Amniotic epithelial cell (primary cell): Measurements from ENCODE around the gene WDR64.
A peak's percentile ranks its signal among the peaks of the same experiment; 100 is the strongest.
"Not testable (repeated sequence)": the region's sequence is repeated elsewhere in the genome, so short reads cannot be mapped to it uniquely, and the experiment has no call there.

Source experiments
- DNase-seq: peaks from one replicate; pipeline ENCODE4 v3.0.0-alpha.2; 2010; ENCODE audit warnings: low read depth

WDR64 gene

GRCh38 chr1:241658081-241658793 lies 6.2 kb downstream of the WDR64 start:
- DNase-seq, result peak; percentile 7

- not testable (repeated sequence) for DNase-seq
Observed at GRCh38 chr1:241659016-241659415, 6.9 kb downstream of the WDR64 start.

GRCh38 chr1:241660424-241660972 lies 8.4 kb downstream of the WDR64 start:
- DNase-seq, result no peak

- DNase-seq, result no peak
Observed at GRCh38 chr1:241666419-241666818, 14.3 kb downstream of the WDR64 start.

DNA sequence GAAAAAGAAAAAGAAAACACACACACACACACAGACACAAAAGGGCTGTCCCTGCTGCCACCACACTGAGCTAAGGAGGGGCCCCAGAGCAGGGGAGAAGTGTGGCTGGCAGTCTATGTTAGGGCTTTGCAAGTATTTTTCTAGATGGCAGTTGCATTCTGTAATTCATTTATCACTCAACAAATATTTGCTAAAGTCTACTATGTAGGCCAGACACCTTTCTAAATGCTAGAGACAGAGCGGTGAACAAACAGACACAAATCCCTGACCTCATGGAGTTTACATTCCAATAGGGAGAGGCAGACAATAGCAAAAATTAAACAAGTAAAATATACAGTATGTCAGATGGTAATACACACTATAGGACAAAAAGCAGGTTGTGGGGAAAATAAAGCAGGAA lies 20.2 kb downstream of the WDR64 start:
- no peak for DNase-seq

GRCh38 chr1:241674805-241675384 lies 22.8 kb downstream of the WDR64 start:
- no peak for DNase-seq

- DNase-seq, result no peak
Observed at GRCh38 chr1:241675983-241676382, 23.9 kb downstream of the WDR64 start.

DNA sequence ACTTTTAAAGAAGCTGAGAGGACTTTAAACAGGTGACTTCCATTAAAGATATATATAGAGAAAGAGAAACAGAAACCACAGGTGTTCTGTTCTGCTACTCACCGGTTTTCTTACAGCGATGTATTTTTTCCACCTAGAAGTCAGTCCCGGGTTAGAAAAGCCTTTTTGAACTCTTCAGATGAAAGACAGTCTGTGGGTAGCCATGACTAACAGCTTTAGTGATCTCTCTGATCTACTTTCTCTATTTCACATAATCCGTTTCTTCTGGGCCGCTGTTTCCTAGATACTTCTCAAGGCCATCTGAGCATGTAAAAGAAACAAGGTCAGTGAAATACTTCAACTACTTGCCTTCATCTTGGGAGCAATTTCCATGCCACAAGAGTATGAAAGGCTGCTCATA lies 25.1 kb downstream of the WDR64 start:
- DNase-seq, result peak; percentile 8

DNA sequence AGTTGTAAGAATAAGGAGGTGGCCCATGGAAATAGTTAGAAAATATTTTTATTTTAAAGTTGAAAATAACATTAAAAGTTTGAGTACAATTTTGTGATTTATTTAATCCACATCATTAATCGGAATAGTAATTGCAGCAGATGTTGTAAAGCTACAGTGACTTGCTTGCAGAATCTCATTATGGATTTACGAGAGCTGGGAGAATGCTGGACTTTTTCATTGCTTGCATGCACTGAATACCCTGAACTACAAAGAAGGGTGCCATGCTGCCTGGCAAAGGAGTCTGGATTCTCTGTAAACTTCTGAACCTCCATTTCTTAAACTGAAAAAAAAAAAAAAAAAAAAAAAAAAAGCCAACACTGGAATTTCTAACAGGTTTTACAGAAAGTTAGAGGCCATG lies 26.5 kb downstream of the WDR64 start:
- DNase-seq, result no peak

- DNase-seq, result no peak
Observed at GRCh38 chr1:241679404-241679803, 27.3 kb downstream of the WDR64 start.

DNA sequence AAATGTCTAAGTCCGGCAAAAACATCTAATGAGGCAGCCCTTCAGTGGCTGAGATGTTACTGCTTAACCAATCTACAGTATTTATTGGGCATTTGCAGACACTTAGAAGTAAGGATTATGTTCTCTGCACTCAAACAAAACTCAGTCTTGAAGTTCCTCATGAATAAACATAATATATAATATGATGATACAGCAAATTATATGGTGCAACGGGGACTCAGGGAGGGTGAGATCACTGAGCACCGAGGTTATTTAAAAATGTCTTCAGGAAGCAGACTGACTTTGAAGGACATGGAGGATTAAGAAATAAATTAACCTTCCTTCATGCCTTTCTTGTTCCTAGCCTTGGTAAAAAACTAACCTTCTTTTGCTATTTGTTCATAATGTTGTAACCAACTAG lies 27.9 kb downstream of the WDR64 start:
- DNase-seq, result no peak

- DNase-seq, result not testable (repeated sequence)
Observed at GRCh38 chr1:241681861-241682448, 29.9 kb downstream of the WDR64 start.

GRCh38 chr1:241682921-241683320 lies 30.8 kb downstream of the WDR64 start:
- DNase-seq, result no peak

DNA sequence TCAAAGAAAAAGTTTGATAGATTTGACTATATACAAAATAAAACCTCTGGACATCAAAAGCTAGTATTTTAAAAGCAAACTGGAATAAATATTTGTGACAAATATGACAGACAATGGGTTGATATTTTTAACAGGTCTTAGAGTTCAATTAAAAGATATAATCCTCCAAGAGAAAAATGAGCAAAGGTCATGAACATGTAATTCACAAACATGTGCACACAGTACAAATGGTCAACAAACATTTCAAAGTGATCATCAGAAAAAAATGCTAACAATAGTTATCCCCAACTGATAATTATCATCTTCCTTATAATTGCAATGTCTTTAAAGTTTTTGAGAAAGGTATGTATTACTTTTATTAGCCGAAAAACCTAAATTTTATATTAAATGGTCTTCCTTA lies 32.0 kb downstream of the WDR64 start:
- DNase-seq, result no peak

- DNase-seq, result peak; percentile 82
Observed at GRCh38 chr1:241688940-241689368, 36.9 kb downstream of the WDR64 start.

- peak; percentile 27 for DNase-seq
Observed at GRCh38 chr1:241695246-241696171, 43.4 kb downstream of the WDR64 start.

DNA sequence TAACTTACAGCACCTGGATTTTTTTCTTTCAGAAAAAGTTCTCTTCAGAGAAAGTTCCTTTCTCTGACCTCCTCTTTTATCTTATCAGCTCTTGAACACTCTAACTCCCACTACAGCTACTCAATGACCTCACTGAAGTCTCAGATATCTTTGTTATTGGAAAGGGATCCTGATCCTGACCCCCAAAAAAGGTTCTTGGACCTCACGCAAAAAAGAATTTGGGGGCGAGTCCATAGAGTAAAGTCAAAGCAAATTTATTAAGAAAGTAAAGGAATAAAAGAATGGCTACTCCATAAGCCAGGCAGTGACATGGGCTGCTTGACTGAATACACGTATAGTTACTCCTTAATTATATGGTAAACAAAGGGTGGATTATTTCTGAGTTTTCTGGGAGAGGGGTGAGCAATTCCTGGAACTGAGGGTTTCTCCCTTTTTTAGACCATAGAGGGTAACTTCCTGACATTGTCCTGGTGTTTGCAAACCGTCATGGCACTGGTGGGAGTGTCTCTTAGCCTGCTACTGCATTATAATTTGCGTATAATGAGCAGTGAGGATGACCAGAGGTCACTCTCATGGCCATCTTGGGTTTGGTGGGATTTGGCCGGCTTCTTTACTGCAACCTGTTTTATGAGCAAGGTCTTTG lies 44.2 kb downstream of the WDR64 start:
- no peak for DNase-seq

DNA sequence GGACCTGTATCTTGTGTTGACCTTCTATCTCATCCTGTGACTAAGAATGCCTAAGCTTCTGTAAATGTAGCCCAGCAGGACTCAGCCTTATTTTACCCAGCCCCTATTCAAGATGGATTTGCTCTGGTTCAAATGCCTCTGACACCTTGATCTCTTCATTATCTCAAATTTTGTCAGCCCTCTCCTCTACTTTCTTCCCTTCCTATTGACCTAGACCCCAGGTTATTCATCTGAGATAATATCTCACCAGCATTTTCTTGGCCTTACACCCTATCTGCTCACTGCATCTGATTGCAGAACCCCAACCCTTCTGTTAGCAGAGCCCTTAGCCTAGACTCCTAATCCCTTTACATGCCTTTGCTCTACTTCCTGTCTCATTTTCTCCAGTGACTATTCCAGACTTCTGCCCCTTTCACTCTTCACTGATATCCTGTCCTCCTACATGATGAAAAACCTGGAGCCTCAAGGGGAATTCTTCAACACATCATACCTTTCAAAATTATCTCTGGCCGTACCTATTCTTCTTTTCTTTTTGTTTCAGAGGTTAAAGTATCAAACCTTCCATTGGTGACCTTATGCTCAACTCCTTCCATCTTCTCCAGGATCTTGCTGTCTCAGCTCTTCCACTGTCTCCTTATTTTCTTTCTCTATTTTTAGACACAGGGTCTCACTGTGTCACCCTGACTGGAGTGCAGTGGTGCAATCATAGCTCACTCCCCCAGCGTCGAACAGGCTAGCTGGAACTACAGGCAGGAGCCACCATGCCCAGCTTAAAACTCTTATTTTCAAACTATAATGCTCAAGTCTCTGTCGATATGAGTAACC lies 44.9 kb downstream of the WDR64 start:
- no peak for DNase-seq

GRCh38 chr1:241697640-241698018 lies 45.5 kb downstream of the WDR64 start:
- no peak for DNase-seq

DNA sequence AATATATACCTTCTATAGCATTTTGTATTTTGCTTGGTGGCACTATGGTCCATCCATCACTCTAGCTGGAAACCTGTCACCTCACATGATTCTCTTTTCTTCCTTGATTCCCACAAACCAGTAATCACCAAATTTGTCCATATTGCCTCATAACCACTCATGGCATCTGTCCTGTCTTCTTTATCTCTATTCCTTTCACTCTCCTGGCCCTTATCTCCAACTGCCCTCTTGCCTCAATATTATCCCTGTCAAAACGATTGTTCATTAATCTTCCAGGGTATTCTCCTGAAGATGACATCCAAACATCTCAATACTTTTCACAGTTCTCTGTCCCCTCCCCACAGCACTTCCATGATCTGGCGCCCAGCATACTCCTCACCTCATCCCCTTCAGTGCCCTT lies 46.1 kb downstream of the WDR64 start:
- DNase-seq, result no peak
